Suprapubic skin (tissue), 4 donors: Measurements from ENCODE around the gene NHSL1. TPM values are rescaled to one million over a fixed set of nuclear protein-coding genes. Genes with fewer than 3 reads are reported as not detected.

Experiments used
- DNase-seq, 2 donors: peaks; one replicate each; pipeline ENCODE4 v3.0.0-alpha.2; 2019; ENCODE audit warnings: low spot score in 2 of 2
- H3K27ac ChIP-seq: fragments of 200-600 bp; sonication (generic); one replicate; pipeline ENCODE4 v1.5.1; 2019
- H3K27me3 ChIP-seq: fragments of 200-600 bp; sonication (generic); one replicate; pipeline ENCODE4 v1.5.1; 2019
- H3K36me3 ChIP-seq: fragments of 200-600 bp; sonication (generic); one replicate; pipeline ENCODE4 v1.5.1; 2019
- H3K4me1 ChIP-seq: fragments of 200-600 bp; sonication (generic); one replicate; pipeline ENCODE4 v1.5.1; 2019
- H3K4me3 ChIP-seq: fragments of 200-600 bp; sonication (generic); one replicate; pipeline ENCODE4 v1.5.1; 2019; ENCODE audit warnings: mild to moderate bottlenecking
- H3K9me3 ChIP-seq: fragments of 200-600 bp; sonication (generic); one replicate; pipeline ENCODE4 v1.5.1; 2019
- EP300 ChIP-seq: sonication (generic); formaldehyde crosslinking; IDR thresholded peaks from one replicate; pipeline ENCODE4 v1.6.1; 2017; ENCODE audit warnings: antibody characterized with exemption
- POLR2A ChIP-seq, 2 donors: fragments of 450-650 bp; IDR thresholded peaks; one replicate each; pipeline ENCODE4 v1.6.1; 2017; ENCODE audit warnings: antibody characterized with exemption in 2 of 2, mild to moderate bottlenecking in 2 of 2, moderate library complexity in 2 of 2
- POLR2AphosphoS5 ChIP-seq, 3 donors: sonication (generic); formaldehyde crosslinking; IDR thresholded peaks; one replicate each; pipeline ENCODE4 v1.6.1; 2017; ENCODE audit warnings: antibody characterized with exemption in 3 of 3
- WGBS: methylation state at CpG from one replicate; pipeline ENCODE4 v1.1.5; 2018; 5-methylcytosine and 5-hydroxymethylcytosine counted together
- total RNA-seq, 4 donors: library from RNA; depleted of rRNA; stranded (reverse); fragments of >200 nt; gene quantifications; one replicate each; pipeline ENCODE4 v1.1.0, GENCODE V29; 2016
- TF ChIP-seq, protein P1 (sequence below), 2 donors: fragments of 200-600 bp in 1 of 2; fragments of 450-650 bp in 1 of 2; sonication (generic) in 1 of 2; IDR thresholded peaks; one replicate each; pipeline ENCODE4 v1.5.1; 2016 to 2019; ENCODE audit warnings: antibody characterized with exemption in 2 of 2, mild to moderate bottlenecking in 1 of 2, moderate library complexity in 1 of 2

The NHSL1 gene
- total RNA-seq, 4 donors from 2014 or later: 62.6 to 105 (median 79.8) TPM

DNA sequence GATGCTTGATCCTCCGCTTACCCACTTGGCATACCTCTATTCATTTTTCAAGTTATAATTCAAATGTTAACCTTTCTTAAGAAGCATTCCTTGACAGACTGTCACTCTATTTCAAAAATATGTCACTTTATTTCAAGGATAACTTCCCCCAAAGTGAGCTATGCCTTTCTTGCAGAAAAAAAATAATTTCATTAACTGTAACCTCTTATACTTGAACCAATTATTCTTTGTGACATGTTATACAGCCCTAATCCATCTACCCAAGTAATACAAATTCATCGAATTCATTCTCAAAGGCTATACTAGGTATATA is 9.3 kb upstream of the NHSL1 start:
- H3K4me1 ChIP-seq: peaks cover 4% of the 10 kb centered on the region
- H3K4me3 ChIP-seq: no peak overlapping the region
- TF ChIP-seq EP300 (no peak), POLR2A (IDR thresholded peaks at IDR 0.05) (no peak), POLR2AphosphoS5 (IDR thresholded peaks at IDR 0.05) (no peak)
- TF ChIP-seq, protein P1, sequence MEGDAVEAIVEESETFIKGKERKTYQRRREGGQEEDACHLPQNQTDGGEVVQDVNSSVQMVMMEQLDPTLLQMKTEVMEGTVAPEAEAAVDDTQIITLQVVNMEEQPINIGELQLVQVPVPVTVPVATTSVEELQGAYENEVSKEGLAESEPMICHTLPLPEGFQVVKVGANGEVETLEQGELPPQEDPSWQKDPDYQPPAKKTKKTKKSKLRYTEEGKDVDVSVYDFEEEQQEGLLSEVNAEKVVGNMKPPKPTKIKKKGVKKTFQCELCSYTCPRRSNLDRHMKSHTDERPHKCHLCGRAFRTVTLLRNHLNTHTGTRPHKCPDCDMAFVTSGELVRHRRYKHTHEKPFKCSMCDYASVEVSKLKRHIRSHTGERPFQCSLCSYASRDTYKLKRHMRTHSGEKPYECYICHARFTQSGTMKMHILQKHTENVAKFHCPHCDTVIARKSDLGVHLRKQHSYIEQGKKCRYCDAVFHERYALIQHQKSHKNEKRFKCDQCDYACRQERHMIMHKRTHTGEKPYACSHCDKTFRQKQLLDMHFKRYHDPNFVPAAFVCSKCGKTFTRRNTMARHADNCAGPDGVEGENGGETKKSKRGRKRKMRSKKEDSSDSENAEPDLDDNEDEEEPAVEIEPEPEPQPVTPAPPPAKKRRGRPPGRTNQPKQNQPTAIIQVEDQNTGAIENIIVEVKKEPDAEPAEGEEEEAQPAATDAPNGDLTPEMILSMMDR (IDR thresholded peaks at IDR 0.05): no peak
- no peaks in the 10 kb centered on the region for H3K36me3 ChIP-seq
- no peak for DNase-seq
- H3K27ac ChIP-seq: no peak overlapping the region
- no peaks in the 10 kb centered on the region for H3K27me3 ChIP-seq
- 96% methylated on average over 2 of the region's 2 CpGs for WGBS
- H3K9me3 ChIP-seq: no peaks in the 10 kb centered on the region

DNA sequence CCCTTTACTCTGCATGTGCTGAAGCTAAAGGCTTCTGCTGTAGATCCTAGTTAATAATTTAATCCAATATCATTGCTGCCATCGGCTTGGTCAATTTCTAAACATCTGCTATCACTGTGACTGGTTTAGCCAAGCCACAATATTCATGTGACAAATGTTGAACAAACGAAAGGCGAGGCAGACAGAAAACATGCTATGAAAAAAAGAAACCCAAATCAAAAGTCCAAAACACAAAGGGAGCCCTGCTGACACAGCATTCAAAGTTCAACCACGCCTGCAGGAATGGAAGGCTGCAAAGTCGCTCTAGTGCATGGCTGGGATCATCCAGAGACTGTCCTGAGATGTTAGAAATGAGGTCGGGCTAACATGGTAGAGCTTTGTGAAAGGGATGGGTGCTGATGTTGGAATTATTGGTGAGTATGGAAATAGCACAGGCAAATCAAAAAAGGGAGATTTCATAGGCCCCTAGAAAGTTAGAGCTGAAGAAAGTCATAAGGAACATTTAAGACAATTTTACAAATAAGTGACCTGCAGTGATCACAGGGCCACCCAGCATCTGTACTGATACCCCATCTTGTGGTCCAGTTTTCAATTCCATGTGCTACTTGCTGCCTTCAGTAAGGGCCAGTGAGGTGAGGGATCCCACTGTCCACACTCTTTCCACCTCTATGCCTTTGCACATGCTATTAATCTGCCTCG is 8.8 kb upstream of the NHSL1 start:
- WGBS: 71% methylated on average over 7 of the region's 7 CpGs
- no peak for DNase-seq
- Histone ChIP-seq H3K27ac (no peak overlapping the region), H3K27me3 (no peaks in the 10 kb centered on the region), H3K36me3 (no peaks in the 10 kb centered on the region), H3K9me3 (no peaks in the 10 kb centered on the region), H3K4me3 (no peak overlapping the region), H3K4me1 (peaks cover 4% of the 10 kb centered on the region)
- TF ChIP-seq EP300: no peak
- no peak for TF ChIP-seq POLR2A (IDR thresholded peaks at IDR 0.05)
- TF ChIP-seq, protein P1 (IDR thresholded peaks at IDR 0.05): no peak
- TF ChIP-seq POLR2AphosphoS5 (IDR thresholded peaks at IDR 0.05): no peak

DNA sequence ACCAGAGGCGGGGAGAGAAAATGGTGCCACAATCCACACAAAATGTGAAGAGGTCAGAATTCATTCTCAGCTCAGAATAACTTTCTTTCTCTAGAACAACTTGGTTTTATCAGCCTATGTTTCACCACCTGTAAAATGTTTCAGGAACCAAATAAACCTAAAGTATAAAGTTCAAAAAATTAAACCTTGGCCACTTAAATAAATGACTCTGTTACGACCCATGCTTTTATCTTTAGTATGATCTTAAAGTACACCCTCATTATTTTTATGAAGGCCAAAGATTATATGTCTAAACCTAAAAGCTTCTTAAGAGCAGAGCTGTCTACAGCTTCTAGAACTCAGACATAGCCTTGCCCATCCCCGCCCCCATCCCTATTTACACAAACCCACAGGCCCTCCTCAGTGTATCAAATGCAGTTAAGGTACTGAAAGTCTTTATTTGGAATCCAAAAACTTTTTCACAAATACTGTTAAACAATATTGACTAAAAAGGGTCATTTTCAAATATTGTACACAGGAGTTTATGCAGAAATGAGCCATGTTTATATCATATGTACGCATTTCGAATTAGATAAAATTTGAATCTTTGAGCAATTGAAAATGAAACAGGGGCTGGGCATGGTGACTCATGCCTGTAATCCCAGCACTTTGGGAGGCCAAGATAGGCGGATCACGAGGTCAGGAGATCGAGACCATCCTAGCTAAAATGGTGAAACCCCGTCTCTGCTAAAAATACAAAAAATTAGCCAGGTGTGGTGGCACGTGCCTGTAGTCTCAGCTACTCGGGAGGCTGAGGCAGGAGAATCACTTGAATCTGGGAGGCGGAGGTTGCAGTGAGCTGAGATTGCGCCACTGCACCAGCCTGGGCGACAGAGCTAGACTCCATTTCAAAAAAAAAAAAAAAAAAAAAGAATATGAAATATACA is 5.7 kb upstream of the NHSL1 start:
- TF ChIP-seq POLR2A (IDR thresholded peaks at IDR 0.05) (no peak), EP300 (no peak), POLR2AphosphoS5 (IDR thresholded peaks at IDR 0.05) (no peak)
- TF ChIP-seq, protein P1 (IDR thresholded peaks at IDR 0.05): no peak
- no peaks in the 10 kb centered on the region for H3K9me3 ChIP-seq
- H3K27ac ChIP-seq: no peak overlapping the region
- no peaks in the 10 kb centered on the region for H3K36me3 ChIP-seq
- H3K4me3 ChIP-seq: no peak overlapping the region
- peaks cover 4% of the 10 kb centered on the region for H3K4me1 ChIP-seq
- no peaks in the 10 kb centered on the region for H3K27me3 ChIP-seq
- 89% methylated on average over 14 of the region's 14 CpGs for WGBS
- no peak for DNase-seq

DNA sequence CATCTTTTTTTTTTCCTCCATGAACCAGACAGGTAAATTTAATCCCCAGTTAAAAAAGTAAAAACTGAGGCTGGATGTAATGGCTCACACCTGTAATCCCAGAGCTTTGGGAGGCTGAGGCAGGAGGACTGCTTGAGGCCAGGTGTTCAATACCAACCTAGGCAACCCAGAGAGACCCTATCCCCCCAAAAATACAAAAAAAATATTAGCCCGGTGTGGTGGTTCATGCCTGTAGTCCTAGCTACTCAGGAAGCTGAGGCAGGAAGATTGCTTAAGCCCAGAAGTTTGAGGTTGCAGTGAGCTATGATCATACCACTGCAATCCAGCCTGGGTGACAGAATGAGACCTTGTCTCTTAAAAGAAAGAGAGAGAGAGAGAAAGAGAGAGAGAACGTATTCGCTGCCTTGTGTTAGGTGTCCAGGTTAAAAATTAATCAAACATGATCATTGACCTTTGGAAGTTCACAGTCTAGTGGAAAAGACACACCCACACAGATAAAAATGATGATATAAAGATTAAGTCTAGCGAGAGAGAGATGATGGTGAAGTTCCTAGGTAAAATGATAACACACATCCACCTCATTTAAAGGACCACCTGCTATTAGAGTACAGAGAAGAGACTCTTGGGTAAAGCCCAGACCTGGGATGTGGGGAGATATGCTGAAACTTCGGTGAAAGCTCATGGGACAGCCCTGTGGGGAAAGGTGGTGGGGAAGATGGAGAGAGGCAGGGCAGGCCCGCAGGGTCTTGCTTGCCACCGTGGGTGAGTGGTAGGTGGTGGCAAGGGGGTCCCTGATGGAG is 4.8 kb upstream of the NHSL1 start:
- H3K36me3 ChIP-seq: no peaks in the 10 kb centered on the region
- peaks cover 11% of the 10 kb centered on the region for H3K4me1 ChIP-seq
- no peak overlapping the region for H3K4me3 ChIP-seq
- no peaks in the 10 kb centered on the region for H3K27me3 ChIP-seq
- TF ChIP-seq, protein P1 (IDR thresholded peaks at IDR 0.05): no peak
- TF ChIP-seq EP300 (no peak), POLR2AphosphoS5 (IDR thresholded peaks at IDR 0.05) (no peak), POLR2A (IDR thresholded peaks at IDR 0.05) (no peak)
- no peak for DNase-seq
- H3K27ac ChIP-seq: no peak overlapping the region
- no peaks in the 10 kb centered on the region for H3K9me3 ChIP-seq
- WGBS: 87% methylated on average over 7 of the region's 7 CpGs
